ENCODE data around the gene ADGRV1. TPM values are rescaled to one million over a fixed set of nuclear protein-coding genes. Genes with fewer than 3 reads are reported as not detected.

ADGRV1 gene
- total RNA-seq, 2 donors from 2014 or later = 0.44 to 0.52 TPM

DNA sequence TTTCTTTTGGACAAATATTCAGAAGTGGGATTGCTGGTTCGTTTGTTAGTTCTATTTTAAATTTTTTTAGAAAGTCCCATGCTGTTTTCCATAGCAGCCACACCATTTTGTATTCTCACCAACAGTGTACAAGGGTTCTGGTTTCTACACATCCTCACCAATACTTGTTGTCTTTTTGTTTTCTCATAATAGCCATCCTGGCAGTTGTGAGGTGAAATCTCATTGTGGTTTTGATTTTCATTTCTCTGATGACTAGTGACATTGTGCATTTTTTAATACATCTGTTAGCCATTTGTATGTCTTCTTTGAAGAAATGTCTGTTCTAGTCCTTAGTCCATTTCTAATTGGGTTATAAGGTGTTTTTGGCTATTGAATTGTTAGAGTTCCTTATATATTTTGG, 610.3 kb downstream of the ADGRV1 start:
- no peak overlapping the region for H3K4me3 Mint-ChIP-seq
- DNase-seq = no peak
- H3K36me3 Mint-ChIP-seq (ENCODE audit: low read depth) = no peaks in the 10 kb centered on the region
- ATAC-seq = no peak
- H3K27me3 Mint-ChIP-seq = peaks cover 9% of the 10 kb centered on the region
- no peaks in the 10 kb centered on the region for H3K4me1 Mint-ChIP-seq
- no peak overlapping the region for H3K27ac Mint-ChIP-seq
- no peaks in the 10 kb centered on the region for H3K9me3 ChIP-seq (ENCODE audit: control insufficient read depth, low read length, poor library complexity, severe bottlenecking)

DNA sequence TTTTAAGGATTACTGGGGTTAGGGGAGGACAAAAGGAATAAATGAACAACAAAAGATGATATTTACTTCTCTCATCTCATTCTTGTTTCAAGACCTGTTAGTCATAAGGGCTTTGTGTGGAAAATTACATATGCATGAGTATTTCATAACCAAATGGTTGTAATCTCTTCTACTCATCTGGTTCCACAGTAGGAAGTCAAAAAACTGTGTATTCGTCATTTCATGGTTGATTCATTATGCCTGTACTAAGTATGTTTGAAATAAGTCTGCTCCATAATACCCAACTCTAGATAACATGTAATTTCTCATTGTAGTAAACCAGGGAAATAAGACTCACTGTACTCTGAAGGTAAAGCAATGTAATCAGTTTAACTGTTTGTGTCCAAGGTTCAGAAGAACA, 611.7 kb downstream of the ADGRV1 start:
- ATAC-seq = no peak
- Mint-ChIP-seq H3K27ac (no peak overlapping the region), H3K4me1 (no peaks in the 10 kb centered on the region), H3K4me3 (no peak overlapping the region), H3K27me3 (peaks cover 9% of the 10 kb centered on the region), H3K36me3 (ENCODE audit: low read depth) (no peaks in the 10 kb centered on the region)
- H3K9me3 ChIP-seq (ENCODE audit: control insufficient read depth, low read length, poor library complexity, severe bottlenecking) = no peaks in the 10 kb centered on the region
- DNase-seq = no peak

DNA sequence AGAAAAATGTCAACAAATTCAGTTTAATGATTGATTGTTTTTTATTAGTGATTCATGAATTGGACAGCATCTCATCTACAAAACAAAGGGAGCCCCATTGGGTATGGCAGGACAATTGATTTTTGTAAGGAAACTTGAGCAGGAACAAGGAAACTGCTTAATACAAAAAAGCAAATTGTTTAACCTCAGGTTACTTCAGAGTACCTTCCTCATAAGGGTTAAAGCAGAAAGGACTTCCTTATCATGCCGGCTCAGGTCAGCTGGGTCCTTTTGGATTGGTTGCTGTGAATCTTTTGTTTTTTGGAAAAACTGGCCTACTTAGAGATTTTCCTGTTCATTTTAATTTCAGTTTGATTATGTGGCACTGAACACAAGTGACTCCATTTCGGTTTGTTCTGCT, 612.7 kb downstream of the ADGRV1 start:
- ATAC-seq (no peak), DNase-seq (no peak)
- no peak overlapping the region for H3K27ac Mint-ChIP-seq
- H3K4me1 Mint-ChIP-seq = no peaks in the 10 kb centered on the region
- H3K4me3 Mint-ChIP-seq = no peak overlapping the region
- H3K9me3 ChIP-seq (ENCODE audit: control insufficient read depth, low read length, poor library complexity, severe bottlenecking) = no peaks in the 10 kb centered on the region
- peaks cover 9% of the 10 kb centered on the region for H3K27me3 Mint-ChIP-seq
- H3K36me3 Mint-ChIP-seq (ENCODE audit: low read depth) = no peaks in the 10 kb centered on the region

- no peak for ATAC-seq
- H3K4me3 Mint-ChIP-seq = no peak overlapping the region
- no peak for DNase-seq
- peaks cover 9% of the 10 kb centered on the region for H3K27me3 Mint-ChIP-seq
- H3K27ac Mint-ChIP-seq = no peak overlapping the region
- peaks cover 2% of the 10 kb centered on the region for H3K4me1 Mint-ChIP-seq
- H3K9me3 ChIP-seq (ENCODE audit: control insufficient read depth, low read length, poor library complexity, severe bottlenecking) = no peaks in the 10 kb centered on the region
- H3K36me3 Mint-ChIP-seq (ENCODE audit: low read depth) = no peaks in the 10 kb centered on the region
Observed at GRCh38 chr5:91174396-91174795, 615.8 kb downstream of the ADGRV1 start.

DNA sequence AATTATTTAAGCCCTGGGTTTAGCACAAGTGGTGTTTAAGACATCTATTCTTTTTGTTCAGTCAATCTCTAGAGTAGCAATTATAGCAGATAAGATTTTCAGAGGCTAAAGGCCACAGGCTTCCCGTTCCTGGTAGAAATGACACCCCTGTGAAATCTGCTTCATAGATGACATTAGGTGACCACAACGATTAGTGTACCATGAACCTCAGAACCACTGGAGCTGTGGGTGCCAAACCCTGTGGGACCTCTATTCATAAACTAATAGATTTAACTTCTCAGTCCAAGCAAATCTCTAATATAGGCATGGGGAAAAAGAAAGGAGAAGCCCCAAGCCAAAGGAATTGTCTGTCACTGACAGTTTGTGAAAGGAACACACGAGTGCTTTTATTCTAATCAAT, 617.1 kb downstream of the ADGRV1 start:
- H3K27me3 Mint-ChIP-seq = no peaks in the 10 kb centered on the region
- H3K27ac Mint-ChIP-seq = no peak overlapping the region
- H3K4me3 Mint-ChIP-seq = no peak overlapping the region
- H3K4me1 Mint-ChIP-seq = peaks cover 2% of the 10 kb centered on the region
- DNase-seq (no peak), ATAC-seq (no peak)
- no peaks in the 10 kb centered on the region for H3K36me3 Mint-ChIP-seq (ENCODE audit: low read depth)
- no peaks in the 10 kb centered on the region for H3K9me3 ChIP-seq (ENCODE audit: control insufficient read depth, low read length, poor library complexity, severe bottlenecking)

DNA sequence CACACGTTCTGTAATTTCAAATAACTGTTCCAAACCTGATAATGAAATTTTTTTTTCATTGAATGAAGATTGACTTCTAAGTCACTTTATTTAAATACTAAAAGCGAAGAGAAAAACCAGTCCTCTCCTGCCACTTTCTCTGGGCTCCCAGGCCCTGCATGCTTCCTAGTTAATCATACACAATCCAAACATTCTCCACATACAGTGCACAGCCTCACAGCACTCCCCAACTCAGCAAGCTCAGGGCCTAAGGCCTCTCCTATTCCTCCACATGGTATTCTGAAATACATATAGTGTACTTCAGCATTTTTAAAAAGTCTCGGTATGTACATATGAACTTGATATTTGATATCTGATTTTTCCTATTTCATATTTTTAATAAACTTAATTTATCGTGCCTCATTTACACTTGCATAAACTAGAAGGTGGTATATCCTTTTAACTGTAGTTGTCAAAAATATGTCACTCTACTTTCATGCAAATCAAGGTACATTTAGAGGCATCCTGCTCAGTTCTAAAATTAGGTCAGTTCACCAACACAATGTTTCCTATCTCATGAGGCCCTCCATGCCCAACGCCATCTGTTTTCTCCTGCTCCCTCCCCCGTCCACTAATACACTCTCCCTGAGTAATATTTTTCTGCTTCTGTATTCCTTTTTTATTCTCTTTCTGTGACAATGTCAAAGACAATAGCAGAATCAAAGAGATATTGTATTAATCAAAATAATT, 617.9 kb downstream of the ADGRV1 start:
- H3K4me1 Mint-ChIP-seq = peaks cover 2% of the 10 kb centered on the region

DNA sequence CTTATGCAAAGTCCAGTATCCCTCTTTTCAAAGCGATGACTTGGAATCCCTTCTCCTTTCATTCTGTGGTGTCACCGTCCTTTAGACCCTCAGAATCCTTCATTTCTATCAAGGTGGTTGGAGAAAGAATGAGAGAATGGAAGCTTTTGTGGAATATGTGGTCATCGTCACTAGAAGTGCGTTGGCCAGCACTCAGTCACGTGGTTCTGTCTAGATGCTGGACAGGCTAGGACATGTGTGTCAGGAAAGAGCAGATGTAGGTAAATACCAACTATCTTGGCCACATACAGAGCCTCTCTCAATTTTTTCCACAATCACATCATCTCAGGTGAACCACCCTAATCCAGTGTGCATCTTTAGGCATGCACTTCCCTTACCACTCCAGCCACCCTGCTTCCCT, 618.5 kb downstream of the ADGRV1 start:
- H3K9me3 ChIP-seq (ENCODE audit: control insufficient read depth, low read length, poor library complexity, severe bottlenecking) = no peaks in the 10 kb centered on the region
- Mint-ChIP-seq H3K36me3 (ENCODE audit: low read depth) (no peaks in the 10 kb centered on the region), H3K27ac (no peak overlapping the region), H3K4me1 (peaks cover 2% of the 10 kb centered on the region), H3K27me3 (no peaks in the 10 kb centered on the region), H3K4me3 (no peak overlapping the region)
- DNase-seq (no peak), ATAC-seq (no peak)

More for the DNA sequence above, 617.9 kb downstream of the ADGRV1 start:
- no peak overlapping the region for H3K27ac Mint-ChIP-seq
- no peak overlapping the region for H3K4me3 Mint-ChIP-seq
- H3K9me3 ChIP-seq (ENCODE audit: control insufficient read depth, low read length, poor library complexity, severe bottlenecking) = no peaks in the 10 kb centered on the region
- ATAC-seq = no peak
- DNase-seq = no peak
- H3K36me3 Mint-ChIP-seq (ENCODE audit: low read depth) = no peaks in the 10 kb centered on the region
- no peaks in the 10 kb centered on the region for H3K27me3 Mint-ChIP-seq

GRCh38 chr5:91177639-91178038, 619.0 kb downstream of the ADGRV1 start:
- ATAC-seq = no peak
- no peak for DNase-seq
- no peak overlapping the region for H3K27ac Mint-ChIP-seq
- no peak overlapping the region for H3K4me3 Mint-ChIP-seq
- no peaks in the 10 kb centered on the region for H3K9me3 ChIP-seq (ENCODE audit: control insufficient read depth, low read length, poor library complexity, severe bottlenecking)
- peaks cover 2% of the 10 kb centered on the region for H3K4me1 Mint-ChIP-seq
- H3K36me3 Mint-ChIP-seq (ENCODE audit: low read depth) = no peaks in the 10 kb centered on the region
- H3K27me3 Mint-ChIP-seq = no peaks in the 10 kb centered on the region

DNA sequence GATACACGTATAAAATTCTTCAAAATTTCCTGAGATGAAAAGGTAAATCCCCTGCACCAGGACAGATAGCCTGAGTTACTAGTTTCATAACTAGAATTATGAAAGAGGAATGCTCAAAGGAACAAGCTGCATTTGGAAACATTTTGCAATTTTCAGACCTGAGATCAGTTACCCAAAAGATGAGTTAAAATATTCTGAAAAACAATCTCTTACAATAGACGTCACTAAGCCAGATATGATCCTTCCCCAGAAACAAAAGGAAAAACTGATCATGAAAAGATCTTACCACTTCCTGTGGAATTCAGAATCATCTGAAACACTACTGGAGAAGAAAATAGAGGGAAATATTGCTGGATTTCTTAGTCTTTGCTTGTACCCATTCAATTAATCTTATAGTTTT, 619.9 kb downstream of the ADGRV1 start:
- DNase-seq (no peak), ATAC-seq (no peak)
- Mint-ChIP-seq H3K27ac (no peak overlapping the region), H3K4me1 (peaks cover 2% of the 10 kb centered on the region), H3K4me3 (no peak overlapping the region), H3K36me3 (ENCODE audit: low read depth) (no peaks in the 10 kb centered on the region), H3K27me3 (no peaks in the 10 kb centered on the region)
- H3K9me3 ChIP-seq (ENCODE audit: control insufficient read depth, low read length, poor library complexity, severe bottlenecking) = no peaks in the 10 kb centered on the region

DNA sequence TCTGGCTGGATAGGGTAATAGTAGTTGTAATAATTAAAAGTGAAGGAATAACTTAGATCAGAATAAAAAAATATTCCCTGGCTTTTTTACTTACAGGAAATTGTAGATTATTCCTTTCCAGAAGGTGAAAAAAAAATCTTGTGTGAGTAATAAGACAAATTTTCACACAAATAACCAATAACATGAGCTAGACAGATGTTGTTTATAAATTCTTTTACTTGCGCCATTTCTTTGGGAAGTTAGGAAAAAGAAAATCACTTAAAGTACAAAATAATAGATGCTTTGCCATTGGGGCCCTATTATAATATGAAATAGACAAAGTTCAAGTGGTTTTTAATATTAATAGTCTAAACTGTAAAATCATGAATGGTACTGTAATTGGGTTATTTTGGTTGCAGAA, 620.4 kb downstream of the ADGRV1 start:
- Mint-ChIP-seq H3K36me3 (ENCODE audit: low read depth) (no peaks in the 10 kb centered on the region), H3K27me3 (peaks cover 4% of the 10 kb centered on the region), H3K4me3 (no peak overlapping the region), H3K4me1 (peaks cover 2% of the 10 kb centered on the region), H3K27ac (no peak overlapping the region)
- no peak for DNase-seq
- no peak for ATAC-seq
- no peaks in the 10 kb centered on the region for H3K9me3 ChIP-seq (ENCODE audit: control insufficient read depth, low read length, poor library complexity, severe bottlenecking)

- peaks cover 14% of the 10 kb centered on the region for H3K27me3 Mint-ChIP-seq
- DNase-seq (no peak), ATAC-seq (no peak)
- H3K4me1 Mint-ChIP-seq = peaks cover 2% of the 10 kb centered on the region
- no peaks in the 10 kb centered on the region for H3K36me3 Mint-ChIP-seq (ENCODE audit: low read depth)
- no peaks in the 10 kb centered on the region for H3K9me3 ChIP-seq (ENCODE audit: control insufficient read depth, low read length, poor library complexity, severe bottlenecking)
- H3K27ac Mint-ChIP-seq = no peak overlapping the region
- H3K4me3 Mint-ChIP-seq = no peak overlapping the region
Observed at GRCh38 chr5:91180506-91180905, 621.9 kb downstream of the ADGRV1 start.

DNA sequence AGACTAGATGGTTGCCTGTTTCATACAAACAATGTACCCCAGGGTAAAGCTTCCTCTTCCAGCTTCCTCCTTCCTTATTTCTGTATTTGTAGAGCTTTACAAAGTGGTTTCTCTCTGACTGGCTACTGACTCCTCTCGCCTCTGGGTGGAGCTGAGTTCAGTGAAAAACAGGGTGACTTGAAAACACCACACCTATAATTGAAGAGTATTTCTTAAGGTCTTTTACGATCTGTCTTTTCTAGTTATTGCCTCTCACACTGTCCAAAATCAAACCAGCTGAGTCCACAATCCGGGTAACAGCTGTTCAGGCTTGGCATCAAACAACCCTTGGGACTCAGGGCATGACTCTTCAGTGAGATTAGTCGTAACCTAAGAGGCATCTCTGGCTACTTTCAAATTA, 624.2 kb downstream of the ADGRV1 start:
- DNase-seq = no peak
- H3K4me1 Mint-ChIP-seq = peaks cover 3% of the 10 kb centered on the region
- peaks cover 5% of the 10 kb centered on the region for H3K36me3 Mint-ChIP-seq (ENCODE audit: low read depth)
- H3K27ac Mint-ChIP-seq = no peak overlapping the region
- H3K9me3 ChIP-seq (ENCODE audit: control insufficient read depth, low read length, poor library complexity, severe bottlenecking) = no peaks in the 10 kb centered on the region
- H3K4me3 Mint-ChIP-seq = no peak overlapping the region
- peak; percentile 30 for ATAC-seq
- H3K27me3 Mint-ChIP-seq = peaks cover 32% of the 10 kb centered on the region

GRCh38 chr5:91183743-91184142, 625.1 kb downstream of the ADGRV1 start:
- Mint-ChIP-seq H3K4me1 (peaks cover 2% of the 10 kb centered on the region), H3K36me3 (ENCODE audit: low read depth) (peaks cover 5% of the 10 kb centered on the region), H3K27me3 (peaks cover 32% of the 10 kb centered on the region), H3K27ac (no peak overlapping the region), H3K4me3 (no peak overlapping the region)
- H3K9me3 ChIP-seq (ENCODE audit: control insufficient read depth, low read length, poor library complexity, severe bottlenecking) = no peaks in the 10 kb centered on the region
- DNase-seq (no peak), ATAC-seq (no peak)

- H3K4me1 Mint-ChIP-seq = peaks cover 2% of the 10 kb centered on the region
- no peak overlapping the region for H3K4me3 Mint-ChIP-seq
- H3K36me3 Mint-ChIP-seq (ENCODE audit: low read depth) = peaks cover 5% of the 10 kb centered on the region
- ATAC-seq (no peak), DNase-seq (no peak)
- H3K27ac Mint-ChIP-seq = no peak overlapping the region
- peaks cover 36% of the 10 kb centered on the region for H3K27me3 Mint-ChIP-seq
- H3K9me3 ChIP-seq (ENCODE audit: control insufficient read depth, low read length, poor library complexity, severe bottlenecking) = no peaks in the 10 kb centered on the region
Observed at GRCh38 chr5:91186101-91186500, 627.5 kb downstream of the ADGRV1 start.

Data from T-helper 17 cell (primary cell).